ENCODE results near the gene LRRC4. TPM values are rescaled to one million over a fixed set of nuclear protein-coding genes. Genes with fewer than 3 reads are reported as not detected.

LRRC4 gene
- total RNA-seq, 2 donors from 2014 or later, result 0.51 TPM; not detected in 1

GRCh38 chr7:128066858-128067257 is 35.6 kb upstream of the LRRC4 start:
- DNase-seq (ENCODE audit: low spot score in 2 of 2) (no peak), ATAC-seq (no peak)
- H3K9me3 Mint-ChIP-seq, result no peaks in the 10 kb centered on the region
- H3K36me3 Mint-ChIP-seq, result no peaks in the 10 kb centered on the region
- H3K27ac Mint-ChIP-seq, result no peak overlapping the region

GRCh38 chr7:128066395-128066794 is 35.2 kb upstream of the LRRC4 start:
- no peak overlapping the region for H3K27ac Mint-ChIP-seq
- no peaks in the 10 kb centered on the region for H3K36me3 Mint-ChIP-seq
- H3K9me3 Mint-ChIP-seq, result no peaks in the 10 kb centered on the region
- DNase-seq (ENCODE audit: low spot score in 2 of 2) (no peak), ATAC-seq (no peak)

GRCh38 chr7:128065872-128066271 is 34.6 kb upstream of the LRRC4 start:
- Mint-ChIP-seq H3K9me3 (no peaks in the 10 kb centered on the region), H3K27ac (no peak overlapping the region), H3K36me3 (no peaks in the 10 kb centered on the region)
- ATAC-seq (no peak), DNase-seq (ENCODE audit: low spot score in 2 of 2) (no peak)

GRCh38 chr7:128063088-128063487 is 31.9 kb upstream of the LRRC4 start:
- no peaks in the 10 kb centered on the region for H3K36me3 Mint-ChIP-seq
- no peak for DNase-seq (ENCODE audit: low spot score in 2 of 2)

GRCh38 chr7:128060018-128060417 is 28.8 kb upstream of the LRRC4 start:
- no peak for ATAC-seq
- no peaks in the 10 kb centered on the region for H3K9me3 Mint-ChIP-seq
- H3K36me3 Mint-ChIP-seq, result no peaks in the 10 kb centered on the region
- no peak for DNase-seq (ENCODE audit: low spot score in 2 of 2)
- H3K27ac Mint-ChIP-seq, result peak overlapping the region; percentile 34 to 58

More at GRCh38 chr7:128063088-128063487, 31.9 kb upstream of the LRRC4 start:
- H3K9me3 Mint-ChIP-seq, result no peaks in the 10 kb centered on the region
- ATAC-seq, result no peak
- H3K27ac Mint-ChIP-seq, result no peak overlapping the region

- DNase-seq (ENCODE audit: low spot score in 2 of 2) (no peak), ATAC-seq (peak; percentile 68 to 78)
- H3K27ac Mint-ChIP-seq, result peak overlapping the region; percentile 34 to 58
- no peaks in the 10 kb centered on the region for H3K9me3 Mint-ChIP-seq
- H3K36me3 Mint-ChIP-seq, result no peaks in the 10 kb centered on the region
Observed at GRCh38 chr7:128059143-128059988, 28.1 kb upstream of the LRRC4 start.

- ATAC-seq (peak in 1 of 2 donors; percentile 40), DNase-seq (ENCODE audit: low spot score in 2 of 2) (no peak)
- no peaks in the 10 kb centered on the region for H3K36me3 Mint-ChIP-seq
- no peak overlapping the region for H3K27ac Mint-ChIP-seq
- H3K9me3 Mint-ChIP-seq, result no peaks in the 10 kb centered on the region
Observed at GRCh38 chr7:128057909-128058308, 26.7 kb upstream of the LRRC4 start.

GRCh38 chr7:128056901-128057300 is 25.7 kb upstream of the LRRC4 start:
- Mint-ChIP-seq H3K27ac (peak overlapping the region in 1 of 2 donors; percentile 37), H3K9me3 (no peaks in the 10 kb centered on the region), H3K36me3 (no peaks in the 10 kb centered on the region)
- ATAC-seq (no peak), DNase-seq (ENCODE audit: low spot score in 2 of 2) (no peak)

- Mint-ChIP-seq H3K36me3 (no peaks in the 10 kb centered on the region), H3K27ac (no peak overlapping the region), H3K9me3 (no peaks in the 10 kb centered on the region)
- ATAC-seq, result no peak
- no peak for DNase-seq (ENCODE audit: low spot score in 2 of 2)
Observed at GRCh38 chr7:128055637-128056036, 24.4 kb upstream of the LRRC4 start.

- DNase-seq (ENCODE audit: low spot score in 2 of 2), result no peak
- H3K9me3 Mint-ChIP-seq, result no peaks in the 10 kb centered on the region
- no peak overlapping the region for H3K27ac Mint-ChIP-seq
- H3K36me3 Mint-ChIP-seq, result no peaks in the 10 kb centered on the region
- ATAC-seq, result no peak
Observed at GRCh38 chr7:128054511-128054910, 23.3 kb upstream of the LRRC4 start.

GRCh38 chr7:128053991-128054390 is 22.8 kb upstream of the LRRC4 start:
- H3K36me3 Mint-ChIP-seq, result no peaks in the 10 kb centered on the region
- no peaks in the 10 kb centered on the region for H3K9me3 Mint-ChIP-seq
- ATAC-seq, result no peak
- no peak for DNase-seq (ENCODE audit: low spot score in 2 of 2)
- no peak overlapping the region for H3K27ac Mint-ChIP-seq

- H3K36me3 Mint-ChIP-seq, result no peaks in the 10 kb centered on the region
- DNase-seq (ENCODE audit: low spot score in 2 of 2) (no peak), ATAC-seq (no peak)
- no peaks in the 10 kb centered on the region for H3K9me3 Mint-ChIP-seq
- H3K27ac Mint-ChIP-seq, result peak overlapping the region in 1 of 2 donors; percentile 6
Observed at GRCh38 chr7:128053023-128053422, 21.8 kb upstream of the LRRC4 start.

- H3K36me3 Mint-ChIP-seq, result no peaks in the 10 kb centered on the region
- ATAC-seq, result no peak
Observed at GRCh38 chr7:128052404-128052803, 21.2 kb upstream of the LRRC4 start.

GRCh38 chr7:128045766-128046165 is 14.5 kb upstream of the LRRC4 start:
- Mint-ChIP-seq H3K9me3 (no peaks in the 10 kb centered on the region), H3K36me3 (peaks cover 0 to 2% of the 10 kb centered on the region in 2 donors), H3K27ac (no peak overlapping the region)
- DNase-seq (ENCODE audit: low spot score in 2 of 2) (no peak), ATAC-seq (no peak)

More at GRCh38 chr7:128052404-128052803, 21.2 kb upstream of the LRRC4 start:
- Mint-ChIP-seq H3K27ac (no peak overlapping the region), H3K9me3 (no peaks in the 10 kb centered on the region)
- DNase-seq (ENCODE audit: low spot score in 2 of 2), result no peak

- Mint-ChIP-seq H3K9me3 (no peaks in the 10 kb centered on the region), H3K27ac (peak overlapping the region in 1 of 2 donors; percentile 29), H3K36me3 (peaks cover 0 to 4% of the 10 kb centered on the region in 2 donors)
- ATAC-seq (no peak), DNase-seq (ENCODE audit: low spot score in 2 of 2) (no peak)
Observed at GRCh38 chr7:128045158-128045557, 13.9 kb upstream of the LRRC4 start.

GRCh38 chr7:128044064-128044463 is 12.8 kb upstream of the LRRC4 start:
- no peak for DNase-seq (ENCODE audit: low spot score in 2 of 2)
- peaks cover 0 to 4% of the 10 kb centered on the region in 2 donors for H3K36me3 Mint-ChIP-seq
- no peak for ATAC-seq
- H3K27ac Mint-ChIP-seq, result no peak overlapping the region
- H3K9me3 Mint-ChIP-seq, result no peaks in the 10 kb centered on the region

GRCh38 chr7:128042012-128042411 is 10.8 kb upstream of the LRRC4 start:
- H3K36me3 Mint-ChIP-seq, result peaks cover 0 to 4% of the 10 kb centered on the region in 2 donors
- DNase-seq (ENCODE audit: low spot score in 2 of 2), result no peak
- H3K27ac Mint-ChIP-seq, result no peak overlapping the region
- no peak for ATAC-seq
- H3K9me3 Mint-ChIP-seq, result no peaks in the 10 kb centered on the region

GRCh38 chr7:128041203-128041602 is 10.0 kb upstream of the LRRC4 start:
- ATAC-seq (no peak), DNase-seq (ENCODE audit: low spot score in 2 of 2) (no peak)
- peaks cover 0 to 4% of the 10 kb centered on the region in 2 donors for H3K36me3 Mint-ChIP-seq
- H3K27ac Mint-ChIP-seq, result no peak overlapping the region
- H3K9me3 Mint-ChIP-seq, result no peaks in the 10 kb centered on the region
